Fibroblast of the aortic adventitia (primary cell): ENCODE measurements around the gene CUX1. TPM values are rescaled to one million over a fixed set of nuclear protein-coding genes. Genes with fewer than 3 reads are reported as not detected.
A peak's percentile ranks its signal among the peaks of the same experiment; 100 is the strongest.

Source experiments
- DNase-seq: peaks from one replicate; pipeline ENCODE4 v3.0.0-alpha.2; 2010; ENCODE audit warnings: low read depth
- H3K4me3 ChIP-seq: 2 replicates; pipeline ENCODE4 v1.5.1; 2011; ENCODE audit warnings: low read depth, mild to moderate bottlenecking, control low read depth, low read length, moderate library complexity
- CTCF ChIP-seq: IDR thresholded peaks from 2 replicates; pipeline ENCODE4 v1.5.1; 2011; ENCODE audit warnings: mild to moderate bottlenecking, low read length, control low read depth, inconsistent platforms; ENCODE audit not compliant: insufficient read depth
- total RNA-seq: library from RNA; depleted of rRNA; stranded (reverse); fragments of >200 nt; gene quantifications from 2 replicates; pipeline ENCODE4 v1.2.3, GENCODE V29; 2012; ENCODE audit warnings: low replicate concordance

The CUX1 gene
- total RNA-seq, 1 donor, result 44.2 TPM

DNA sequence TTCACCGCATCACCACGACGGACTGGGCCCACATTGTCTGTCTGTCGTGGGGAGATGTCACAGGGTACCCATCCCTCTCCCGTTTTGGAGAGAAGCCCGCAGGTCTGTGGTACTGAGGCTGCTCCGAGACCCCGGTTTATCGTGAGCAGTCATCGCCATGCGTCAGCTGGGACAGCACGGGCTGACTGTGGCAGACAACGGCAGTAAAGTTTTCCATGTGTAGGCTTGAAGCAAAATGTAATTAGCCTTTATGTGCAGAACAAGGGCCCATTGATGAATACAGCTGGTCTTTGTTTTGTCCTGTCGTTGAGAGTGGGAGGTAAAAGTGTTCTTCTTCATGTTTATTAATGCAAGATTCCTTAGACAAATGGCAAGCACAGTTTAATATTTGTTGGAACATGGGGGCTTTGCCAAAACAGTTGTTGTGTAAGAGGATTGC lies 301.8 kb downstream of the CUX1 start:
- DNase-seq, result no peak
- TF ChIP-seq CTCF, result no peak
- no peak overlapping the region for H3K4me3 ChIP-seq

- no peak for DNase-seq
- TF ChIP-seq CTCF, result no peak
- H3K4me3 ChIP-seq, result no peak overlapping the region
These were observed 302.5 kb downstream of the CUX1 start for GRCh38 chr7:102119925-102120324.

- no peak overlapping the region for H3K4me3 ChIP-seq
- no peak for TF ChIP-seq CTCF
- no peak for DNase-seq
These were observed 303.3 kb downstream of the CUX1 start for GRCh38 chr7:102120666-102121195.

GRCh38 chr7:102122026-102122425 lies 304.6 kb downstream of the CUX1 start:
- DNase-seq, result peak; percentile 61
- H3K4me3 ChIP-seq, result no peak overlapping the region
- TF ChIP-seq CTCF, result no peak

DNA sequence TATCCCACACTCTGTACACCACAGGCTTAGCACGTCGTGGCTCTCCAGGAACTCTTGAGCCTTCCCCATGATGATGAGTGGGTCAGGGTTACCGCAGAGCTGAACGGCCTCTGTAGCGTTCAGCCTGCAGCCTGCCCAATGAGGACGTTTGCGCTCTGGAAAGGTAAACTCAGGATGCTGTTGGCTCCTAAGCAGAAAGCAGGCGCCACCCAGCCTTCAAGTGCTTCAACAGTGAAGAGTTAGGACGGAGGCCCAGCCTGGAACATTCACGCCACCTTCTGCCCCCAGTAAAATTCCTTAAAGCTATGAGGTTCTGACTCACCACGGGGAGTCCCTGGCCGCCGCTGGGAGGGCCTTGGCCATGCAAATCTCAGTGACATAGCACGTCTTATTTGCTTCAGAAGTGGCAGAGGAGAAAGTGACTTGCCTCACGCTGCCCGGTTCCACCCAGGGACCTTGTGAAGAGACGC lies 307.7 kb downstream of the CUX1 start:
- TF ChIP-seq CTCF, result no peak
- peak; percentile 68 for DNase-seq
- no peak overlapping the region for H3K4me3 ChIP-seq

GRCh38 chr7:102128303-102128702 lies 310.9 kb downstream of the CUX1 start:
- DNase-seq, result no peak

More at GRCh38 chr7:102128303-102128702, 310.9 kb downstream of the CUX1 start:
- TF ChIP-seq CTCF, result no peak
- H3K4me3 ChIP-seq, result no peak overlapping the region
